ENCODE measurements around the gene NDUFS6.
A peak's percentile ranks its signal among the peaks of the same experiment; 100 is the strongest.
"Not testable (repeated sequence)": the region's sequence is repeated elsewhere in the genome, so short reads cannot be mapped to it uniquely, and the experiment has no call there.

NDUFS6 gene

DNA sequence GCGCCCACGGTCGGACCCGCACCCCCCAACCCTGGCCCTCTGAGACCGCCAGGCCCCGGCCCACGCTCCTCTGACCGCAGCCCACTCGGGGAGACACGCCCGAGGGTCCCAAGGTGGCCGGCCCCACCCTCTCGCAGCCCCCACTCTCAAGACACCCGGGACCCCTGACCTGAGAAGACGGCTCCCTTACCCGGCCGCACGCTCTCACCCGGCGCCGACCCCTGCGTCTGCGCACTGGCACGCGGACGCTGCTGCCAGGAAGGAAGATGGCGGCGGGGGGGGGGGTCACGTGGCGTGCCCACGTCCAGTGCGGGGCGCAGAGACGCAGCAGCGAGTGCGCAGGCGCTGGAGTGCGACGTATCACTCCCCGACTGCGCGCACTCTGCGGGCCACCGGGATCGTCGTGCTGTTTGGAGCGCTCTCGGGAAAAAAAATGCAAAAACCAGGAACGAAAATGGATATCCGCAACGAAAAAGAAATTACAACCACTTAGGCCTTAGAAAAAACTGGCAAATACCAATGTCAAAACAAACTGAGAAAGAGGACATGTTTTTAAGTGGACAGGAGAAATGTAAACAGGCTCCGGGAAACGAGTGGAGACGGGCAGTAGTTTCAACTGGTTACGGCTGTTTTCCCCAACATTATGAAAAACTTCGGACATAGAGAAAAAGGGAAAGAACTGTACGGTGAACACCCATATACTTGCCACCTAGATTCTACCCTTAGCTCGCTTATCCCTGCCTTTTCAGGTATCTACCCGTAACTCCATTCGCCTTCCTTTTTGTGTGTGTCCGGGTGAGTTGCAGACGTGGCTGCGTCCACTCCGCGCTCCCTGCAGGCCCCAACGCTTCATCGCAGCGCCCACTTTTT lies 1.4 kb upstream of the NDUFS6 start, which contains the start of gene MRPL36:
Gene MRPL36, minus strand, starts transcription at position 236 of the 870 bp plus-strand sequence. CDS start 902 bp downstream, outside the sequence.
- DNase-seq: peak; percentile 32

DNA sequence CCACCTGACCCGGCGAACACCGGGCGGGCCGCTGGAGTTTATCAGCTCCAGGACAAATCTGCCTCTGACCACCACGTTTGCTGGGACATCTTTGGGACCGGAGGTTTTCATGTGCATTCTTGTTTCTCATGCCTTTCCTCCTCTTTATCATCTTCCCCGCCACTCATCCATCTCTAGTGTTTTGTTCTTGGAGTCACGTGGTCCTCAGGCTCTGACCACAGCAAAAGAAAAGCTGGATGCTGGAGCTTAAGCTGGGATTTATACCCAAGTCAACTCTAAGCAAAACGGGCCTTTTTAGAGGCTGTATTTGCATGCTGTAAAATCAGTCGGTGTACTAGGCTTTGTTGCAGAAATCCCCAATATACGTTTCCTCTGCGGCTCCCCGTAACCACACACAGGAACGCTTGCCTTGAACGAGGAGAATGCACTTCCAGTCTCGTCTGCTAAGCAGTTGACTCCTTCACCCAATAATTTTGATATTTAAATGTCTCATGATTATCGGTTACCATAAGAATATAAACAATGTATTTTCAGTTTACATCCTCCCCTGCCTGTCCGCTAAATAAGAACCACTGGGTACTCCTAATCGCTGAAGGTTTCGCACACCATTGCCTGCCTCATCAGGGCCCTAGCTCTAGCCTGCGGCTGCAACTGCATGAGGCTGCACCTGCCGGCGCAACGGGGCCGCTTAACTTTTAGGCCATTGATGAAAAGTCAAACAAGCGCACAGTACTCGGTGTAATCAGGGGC lies 560 bp upstream of the NDUFS6 start:
- DNase-seq: no peak

DNA sequence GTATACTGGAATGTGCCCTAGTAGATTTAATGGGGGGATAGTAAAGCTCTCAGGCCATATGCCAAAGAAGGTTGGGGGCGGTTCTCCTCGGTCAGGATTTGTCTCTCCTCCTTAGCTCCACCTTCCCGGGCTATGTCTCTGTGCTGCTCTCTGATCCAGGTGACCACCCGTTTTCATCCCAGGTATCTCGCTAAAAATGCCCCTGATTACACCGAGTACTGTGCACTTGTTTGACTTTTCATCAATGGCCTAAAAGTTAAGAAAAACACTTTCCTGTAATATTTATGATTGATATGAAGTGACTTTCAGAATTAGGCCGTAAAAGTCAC lies 724 bp downstream of the NDUFS6 start:
- DNase-seq: no peak

DNA sequence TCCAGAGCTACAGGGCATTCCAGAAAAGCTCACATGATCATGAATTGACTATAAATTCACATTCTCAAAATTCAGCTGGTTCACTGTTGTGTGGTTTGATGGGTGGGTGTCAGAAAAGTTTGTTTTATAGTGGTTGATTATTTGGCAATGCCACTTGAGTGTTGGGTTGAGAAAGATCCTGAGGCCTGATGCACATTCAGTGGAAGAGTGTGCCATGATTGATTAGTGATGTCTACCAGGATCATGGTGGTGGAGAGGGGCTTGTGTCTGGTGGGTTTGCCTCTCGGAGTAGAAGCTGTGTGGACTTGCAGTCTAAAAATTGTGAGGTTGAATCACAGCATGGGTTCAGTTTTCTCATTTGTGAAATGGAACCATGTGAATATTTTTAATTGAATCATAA lies 2.0 kb downstream of the NDUFS6 start:
- DNase-seq: no peak

DNA sequence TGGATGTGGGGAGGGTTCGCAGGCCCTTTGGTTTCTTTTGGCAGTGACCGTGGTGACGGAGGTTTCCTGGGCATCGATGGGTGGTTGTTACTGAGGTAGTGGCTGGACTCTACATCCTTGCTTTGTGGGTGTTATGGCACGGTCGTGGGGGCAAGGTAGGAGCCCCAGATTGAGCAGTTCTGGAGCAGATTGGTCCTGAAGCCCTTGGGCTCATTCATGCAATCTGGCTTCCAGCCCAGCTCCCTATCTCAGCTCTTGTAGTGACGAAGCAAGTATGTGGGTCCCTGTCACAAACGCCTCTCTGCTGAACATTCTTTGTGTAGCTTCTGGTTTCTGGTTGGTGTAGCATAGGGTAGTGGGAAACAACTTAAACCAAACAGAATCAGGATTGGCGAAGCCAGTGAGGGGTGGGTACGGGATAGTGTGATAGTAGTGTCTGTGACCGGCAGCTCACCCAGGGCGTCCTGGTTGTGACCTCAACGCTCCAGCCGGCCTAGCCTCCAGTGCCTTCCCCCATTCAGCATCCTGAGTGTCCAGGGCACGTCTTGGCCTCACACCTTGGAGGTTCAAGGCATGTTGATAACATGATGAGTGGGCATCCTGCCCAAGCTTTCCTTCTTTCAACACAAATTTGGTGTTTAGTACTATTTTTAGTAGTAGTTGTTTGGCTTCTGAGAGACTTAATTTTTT lies 2.9 kb downstream of the NDUFS6 start:
- DNase-seq: no peak

DNA sequence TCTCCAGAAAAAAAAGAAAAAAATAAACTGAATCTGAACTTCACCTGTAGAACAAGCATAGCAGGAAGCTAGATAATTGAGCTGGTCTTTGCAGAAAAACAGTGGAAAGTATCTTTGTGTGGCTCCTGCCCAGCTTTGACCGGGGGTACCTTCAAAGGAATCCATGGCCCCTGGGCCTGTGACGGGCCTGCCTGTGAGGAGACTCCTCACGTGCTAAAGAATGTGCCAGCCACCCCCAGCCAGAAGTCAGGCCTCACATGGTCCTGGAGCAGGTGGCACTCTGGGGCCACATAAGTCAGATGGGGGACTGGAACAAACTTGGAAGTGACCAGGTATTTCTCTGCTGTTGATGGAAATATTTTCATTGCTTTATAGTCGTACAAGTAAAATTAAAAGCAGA lies 4.1 kb downstream of the NDUFS6 start:
- no peak for DNase-seq

DNA sequence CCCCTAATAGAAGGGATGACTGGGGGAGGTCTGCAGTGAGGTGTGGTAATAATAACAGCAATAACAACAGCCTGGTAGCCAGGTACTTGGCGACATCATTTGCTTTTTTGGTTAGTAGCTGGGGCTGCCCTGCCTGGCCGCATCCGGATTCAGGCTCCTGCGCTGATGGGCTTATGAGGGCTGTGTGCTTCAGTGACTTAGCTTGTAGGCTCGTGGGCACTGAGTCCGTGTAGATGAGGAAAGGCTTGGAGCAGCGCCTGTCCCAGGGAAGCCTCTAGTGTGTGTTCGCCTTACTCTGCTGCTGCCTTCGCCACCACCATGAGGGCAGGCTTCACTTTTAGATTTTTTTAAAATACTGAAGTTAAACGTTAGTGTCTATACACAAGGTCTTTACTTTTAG lies 4.5 kb downstream of the NDUFS6 start:
- no peak for DNase-seq

DNA sequence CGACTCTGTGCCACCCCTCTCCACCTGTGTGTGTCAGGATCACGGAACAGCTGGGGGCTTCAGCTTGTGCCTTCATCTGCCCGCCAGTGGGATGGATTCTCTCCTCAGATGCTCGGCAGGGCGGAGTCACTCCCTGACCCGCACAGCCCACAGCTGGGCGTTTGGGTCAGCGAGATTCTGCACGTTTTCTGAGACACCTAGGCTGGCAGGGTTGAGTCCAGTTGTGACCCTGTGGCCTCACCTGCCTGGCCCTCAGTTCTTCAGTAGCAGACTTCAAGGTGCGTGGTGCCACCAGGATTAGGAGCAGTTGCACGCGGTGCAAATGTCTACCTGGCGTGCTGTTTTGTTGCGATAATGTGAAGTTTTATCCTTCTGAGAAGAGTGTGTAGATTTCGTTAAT lies 5.0 kb downstream of the NDUFS6 start:
- DNase-seq: no peak

DNA sequence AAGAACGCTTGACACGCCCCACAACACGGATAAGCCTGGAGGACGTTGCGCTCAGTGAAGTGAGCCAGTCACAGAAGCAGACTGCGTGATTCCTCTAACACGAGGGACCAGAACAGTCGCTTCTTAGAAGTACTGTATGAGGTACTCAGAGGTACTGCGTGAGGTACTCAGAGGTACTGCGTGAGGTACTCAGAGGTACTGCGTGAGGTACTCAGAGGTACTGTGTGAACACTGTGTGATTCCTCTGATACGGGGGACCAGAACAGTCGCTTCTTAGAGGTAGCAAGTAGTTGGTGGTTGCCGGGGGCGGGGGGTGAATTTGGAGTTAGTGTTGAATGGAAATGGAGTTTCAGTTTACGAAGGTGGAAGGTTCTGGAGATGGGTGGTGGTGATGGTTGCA lies 5.8 kb downstream of the NDUFS6 start:
- DNase-seq: no peak

DNA sequence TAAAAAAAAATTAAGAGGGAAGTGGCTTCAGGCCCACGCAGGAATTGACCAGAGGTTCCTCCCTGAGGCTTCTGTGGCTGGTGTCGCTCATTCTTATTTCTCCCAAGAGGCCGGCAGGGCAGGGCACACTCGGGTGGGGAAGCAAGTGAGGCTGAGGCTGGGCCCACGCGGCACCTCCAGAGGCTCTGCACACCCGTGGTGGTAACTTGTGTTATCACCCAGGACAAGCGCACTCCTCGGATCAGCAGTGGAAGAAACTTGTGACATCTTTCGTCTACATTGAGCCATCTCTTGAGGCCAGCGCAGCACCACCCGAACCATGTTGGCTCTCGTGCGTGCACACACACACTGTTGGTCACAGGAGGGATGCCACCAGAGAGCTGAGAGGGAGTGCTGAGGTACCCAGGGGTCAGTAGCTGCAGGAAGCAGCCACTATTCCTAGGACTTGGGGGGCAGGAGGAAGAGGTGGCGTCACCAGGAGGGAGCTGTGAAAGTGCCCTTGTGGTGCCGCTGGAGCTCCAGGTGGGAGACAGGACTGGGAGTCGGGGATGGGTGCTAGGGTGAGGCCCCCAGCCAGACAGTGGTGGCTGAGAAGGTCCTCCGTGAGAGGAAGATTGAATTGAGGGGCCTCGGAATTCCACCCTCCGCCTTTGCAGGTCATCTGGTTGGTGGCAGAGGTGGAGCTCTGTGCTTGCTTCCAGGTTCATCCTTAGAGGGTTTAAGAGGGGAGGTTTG lies 6.4 kb downstream of the NDUFS6 start:
- no peak for DNase-seq

DNA sequence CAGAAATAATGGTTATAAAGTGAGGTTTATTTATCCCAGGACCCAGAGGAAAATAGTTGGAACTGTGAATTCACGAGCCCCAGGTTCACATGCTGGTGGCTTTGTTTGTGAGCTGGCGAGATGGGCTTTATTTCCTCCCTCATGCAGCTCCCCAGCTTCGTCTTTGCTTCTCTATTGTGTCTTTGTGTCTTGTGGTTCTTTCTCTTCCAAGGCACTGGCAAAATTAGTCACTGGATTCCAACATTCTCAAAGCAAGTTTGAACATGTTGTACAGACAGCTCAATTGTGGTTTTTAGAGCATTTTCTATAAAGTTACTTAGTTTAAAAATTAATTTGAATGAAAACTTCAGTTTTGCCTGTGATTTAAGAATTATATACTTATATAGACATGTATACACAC lies 7.2 kb downstream of the NDUFS6 start:
- DNase-seq: no peak

DNA sequence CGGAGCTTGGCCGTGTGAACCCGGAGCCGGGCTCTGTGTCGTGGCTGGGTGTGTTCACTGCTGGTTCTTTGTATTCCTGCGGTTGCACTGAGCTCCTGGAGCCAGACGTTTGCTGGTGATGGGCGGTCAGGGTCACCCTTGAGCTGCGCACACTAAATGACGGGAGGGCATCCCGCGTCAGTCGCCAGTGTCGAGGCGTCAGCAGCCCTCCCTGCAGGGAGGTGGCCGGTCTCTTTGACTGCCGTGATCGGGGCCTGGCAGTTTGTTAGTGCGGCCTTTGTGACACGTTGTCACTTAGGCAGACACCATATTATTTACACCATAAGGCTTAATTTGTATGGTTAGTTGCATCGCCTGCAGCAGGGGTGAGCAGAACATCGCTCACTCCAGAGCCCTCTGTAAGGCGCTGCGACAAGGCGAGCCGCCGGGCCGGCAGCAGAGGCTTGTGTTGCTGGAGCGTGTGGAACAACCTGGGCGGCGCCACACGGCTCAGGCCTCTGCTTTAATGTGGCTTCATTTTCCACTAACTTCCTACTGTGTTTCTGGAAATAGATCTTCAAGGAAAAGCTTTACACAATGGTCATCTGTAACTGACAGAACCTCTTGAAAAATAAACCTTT lies 8.3 kb downstream of the NDUFS6 start:
- DNase-seq: no peak

DNA sequence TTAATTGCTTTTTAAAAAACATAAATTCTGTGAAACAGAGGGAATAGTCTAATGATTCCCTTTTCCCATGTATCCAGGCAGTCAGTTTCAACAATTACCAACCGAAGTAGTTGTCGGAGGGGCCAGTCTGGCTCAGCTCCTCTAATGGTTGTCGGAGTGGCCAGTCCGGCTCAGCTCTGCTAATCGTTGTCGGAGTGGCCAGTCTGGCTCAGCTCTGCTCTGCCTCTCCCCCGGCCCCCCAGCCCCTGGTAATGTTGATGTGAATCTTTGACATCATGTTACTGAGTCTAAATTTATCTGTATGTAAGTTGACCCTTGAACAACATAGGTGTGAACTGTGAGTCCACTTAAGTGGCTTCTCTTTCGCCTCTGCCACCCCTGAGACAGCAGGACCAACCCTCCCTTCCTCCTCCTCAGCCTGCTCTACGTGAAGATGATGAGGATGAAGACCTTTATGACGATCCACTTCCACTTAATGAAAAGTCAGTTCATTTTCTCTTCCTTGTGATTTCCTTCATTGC lies 9.4 kb downstream of the NDUFS6 start:
- no peak for DNase-seq

DNA sequence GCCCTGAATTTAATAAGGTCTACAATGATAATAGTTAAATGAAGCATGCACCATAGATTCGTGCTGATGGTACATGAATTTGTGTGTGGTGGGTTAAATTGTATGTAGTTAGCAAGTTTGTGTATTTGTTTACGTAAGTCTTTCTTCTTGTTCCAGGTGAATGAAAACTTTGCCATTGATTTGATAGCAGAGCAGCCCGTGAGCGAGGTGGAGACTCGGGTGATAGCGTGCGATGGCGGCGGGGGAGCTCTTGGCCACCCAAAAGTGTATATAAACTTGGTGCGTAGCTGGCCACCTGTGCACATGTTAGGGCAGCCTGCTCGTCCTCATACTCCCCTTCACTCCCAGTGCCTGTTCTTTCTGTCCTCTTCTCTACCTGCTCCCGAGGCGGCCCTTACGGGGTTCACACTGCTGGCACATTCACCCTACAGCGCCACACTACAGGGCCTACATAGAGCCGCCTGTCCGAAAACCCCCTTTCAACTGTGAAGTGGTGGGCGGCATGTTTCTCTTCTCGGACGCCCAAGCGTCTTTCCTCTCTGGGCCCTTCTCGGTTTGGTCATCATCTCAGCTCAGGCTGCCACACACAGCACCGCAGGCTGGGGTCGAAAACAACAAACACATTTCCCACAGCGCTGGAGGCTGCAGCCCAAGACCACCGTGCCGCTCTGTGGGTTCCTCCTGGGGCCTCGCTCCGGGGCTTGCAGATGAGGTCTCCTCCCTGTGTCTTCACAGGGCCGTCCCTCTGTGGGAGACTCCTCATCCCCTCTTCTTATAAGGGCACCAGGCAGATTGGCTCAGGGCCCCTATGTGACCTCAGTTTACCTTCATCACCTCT lies 13.2 kb downstream of the NDUFS6 start:
- no peak for DNase-seq

DNA sequence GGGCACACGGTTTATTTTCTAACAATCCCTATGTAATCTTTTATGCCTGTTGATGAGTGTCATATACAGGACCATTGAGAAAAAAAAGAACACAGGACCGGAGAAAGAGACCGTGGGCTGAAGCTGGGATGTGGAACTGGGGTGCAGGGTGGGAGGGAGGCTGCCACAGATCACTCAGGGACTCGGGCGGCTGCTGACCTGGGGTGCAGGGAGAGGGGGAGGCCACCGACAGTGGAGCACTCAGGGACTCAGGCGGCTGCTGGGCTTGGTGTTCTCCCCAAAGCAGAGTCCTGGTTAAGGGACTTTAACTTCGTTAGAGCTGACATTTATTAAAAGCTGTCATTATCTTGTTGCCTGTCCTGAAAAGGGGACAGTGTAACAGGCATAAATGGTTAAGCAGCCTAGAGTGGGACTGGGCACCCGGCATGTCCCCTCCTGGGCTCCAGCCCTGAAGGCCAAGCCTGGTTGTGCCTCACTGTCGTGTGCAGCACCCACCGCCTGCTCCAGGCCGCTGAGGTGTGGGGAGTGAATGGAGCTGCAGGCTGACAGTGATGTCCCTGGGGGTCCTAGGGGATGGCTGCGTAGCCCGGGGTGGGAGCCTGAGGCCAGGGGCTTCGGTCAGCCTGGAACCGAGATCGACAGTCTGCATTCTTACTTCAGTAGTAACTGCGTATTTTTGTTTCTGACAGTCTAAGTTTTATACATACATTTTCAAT lies 14.0 kb downstream of the NDUFS6 start:
- DNase-seq: no peak

DNA sequence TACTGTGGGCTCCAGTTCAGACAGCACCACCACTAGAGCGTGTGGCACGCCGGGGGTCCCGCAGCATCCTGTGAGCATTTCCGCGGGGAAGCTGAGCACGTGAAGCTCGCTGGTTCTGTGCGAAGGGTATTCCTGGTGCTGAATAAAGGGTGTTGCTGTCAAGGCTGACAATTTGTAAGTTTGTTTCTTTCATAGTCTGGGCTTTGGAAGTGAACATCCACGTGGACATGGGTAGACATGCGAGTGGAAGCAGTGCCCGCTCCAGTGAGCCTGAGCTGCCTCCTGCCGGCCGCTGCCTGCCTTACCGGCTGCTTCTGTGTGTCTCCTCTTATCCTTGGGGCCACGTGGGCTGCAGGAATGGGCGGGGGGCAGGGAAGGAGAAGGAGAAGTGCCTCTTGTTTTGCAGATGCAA lies 14.7 kb downstream of the NDUFS6 start:
- DNase-seq: no peak

DNA sequence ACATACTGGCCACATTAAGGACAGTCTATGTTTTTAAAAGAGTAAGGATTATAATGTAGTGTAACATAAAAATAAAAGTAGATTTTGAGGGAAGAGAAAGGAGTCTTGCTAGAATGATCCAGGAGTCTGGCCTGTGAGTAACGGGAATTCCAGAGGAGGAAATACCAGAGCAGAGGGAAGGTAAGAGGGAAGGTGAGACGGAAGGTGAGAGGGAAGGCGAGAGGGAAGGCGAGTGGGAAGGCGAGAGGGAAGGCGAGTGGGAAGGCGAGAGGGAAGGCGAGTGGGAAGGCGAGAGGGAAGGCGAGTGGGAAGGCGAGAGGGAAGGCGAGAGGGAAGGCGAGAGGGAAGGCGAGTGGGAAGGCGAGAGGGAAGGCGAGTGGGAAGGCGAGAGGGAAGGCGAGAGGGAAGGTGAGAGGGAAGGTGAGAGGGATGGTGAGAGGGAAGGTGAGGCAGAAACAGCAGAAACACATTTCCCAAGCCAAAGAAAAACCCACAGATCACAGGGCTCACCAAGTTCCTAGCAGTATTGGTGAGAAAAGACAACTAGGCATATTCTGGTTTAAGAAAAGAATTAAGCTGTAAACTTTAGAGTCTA lies 15.4 kb downstream of the NDUFS6 start:
- not testable (repeated sequence) for DNase-seq

DNA sequence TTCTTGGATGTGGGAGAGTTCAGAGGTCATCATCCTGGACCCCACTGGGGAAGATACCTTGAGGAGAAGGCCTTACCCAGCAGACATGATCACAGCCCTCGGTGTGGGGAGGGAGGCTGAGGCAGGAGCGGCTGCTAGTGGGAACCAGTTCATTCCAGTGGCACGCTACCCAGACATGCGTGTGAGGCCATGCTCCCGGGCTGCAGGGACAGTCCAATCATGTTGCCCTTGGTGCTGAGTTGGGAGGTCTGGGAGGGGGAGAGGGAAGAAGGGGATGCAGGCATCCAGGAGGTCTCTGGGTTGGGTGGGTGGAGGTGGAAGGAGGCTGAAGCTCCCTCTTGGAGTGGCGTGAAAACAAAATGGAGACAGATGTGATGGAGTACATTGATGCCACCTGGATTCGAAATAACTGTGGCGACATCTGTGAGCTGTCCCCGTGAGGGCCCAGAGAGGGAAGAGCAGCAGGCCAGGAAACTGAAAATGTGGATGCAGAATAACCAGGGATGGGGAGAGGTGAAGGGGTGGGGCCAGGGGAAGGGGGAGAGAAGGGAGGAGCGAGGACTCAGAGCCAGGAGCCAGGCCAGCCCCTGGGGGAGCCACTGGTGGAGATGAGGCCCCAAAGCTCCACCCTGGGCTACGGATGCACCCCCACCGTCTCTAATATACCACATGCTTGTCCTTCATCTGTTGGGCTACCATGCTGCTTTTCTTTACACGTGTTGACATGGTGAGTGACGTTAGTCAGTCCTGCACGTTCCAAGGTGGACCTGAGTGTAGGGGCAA lies 16.2 kb downstream of the NDUFS6 start:
- DNase-seq: no peak

DNA sequence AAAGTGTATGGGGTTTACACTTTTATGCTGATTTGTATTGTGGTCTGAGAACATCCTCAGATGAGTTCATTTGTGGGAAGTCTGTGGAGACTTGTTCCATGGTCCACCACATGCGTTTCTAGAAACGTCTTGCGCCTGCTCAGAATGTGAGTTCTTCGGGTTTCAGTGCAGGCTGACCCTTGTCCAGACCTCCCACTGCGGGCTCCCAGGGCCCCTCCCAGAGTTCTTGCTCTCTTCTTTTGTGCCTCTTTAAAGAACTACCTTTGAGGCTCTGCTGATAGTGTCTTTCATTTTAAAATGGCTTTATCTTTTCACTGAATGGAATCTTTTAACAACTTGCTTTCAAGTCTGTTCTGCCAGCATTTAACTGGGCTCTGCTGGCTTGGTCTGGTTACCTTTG lies 17.6 kb downstream of the NDUFS6 start:
- no peak for DNase-seq

Measured in NCI-H1436 treated with DMSO at 0.1 percent for 48 hours (cell line).